OCI-LY1 (cell line): Measurements from ENCODE around the gene LCP2.
"Not testable (repeated sequence)": the region's sequence is repeated elsewhere in the genome, so short reads cannot be mapped to it uniquely, and the experiment has no call there.

Experiments
- H2AFZ ChIP-seq: fragments of 200-600 bp; sonication (generic), shearing (Covaris generic); 2 replicates; pipeline ENCODE4 v1.6.0; 2014; ENCODE audit warnings: antibody characterized with exemption, mild to moderate bottlenecking, low read length
- H3F3A ChIP-seq: fragments of 200-600 bp; sonication (generic), shearing (Covaris generic); 2 replicates; pipeline ENCODE4 v1.6.0; 2014; ENCODE audit warnings: mild to moderate bottlenecking, antibody characterized with exemption, low read length, moderate library complexity; ENCODE audit not compliant: insufficient read depth
- H3K27ac ChIP-seq: fragments of 200-600 bp; sonication (generic); 2 replicates; pipeline ENCODE4 v1.5.1; 2014; ENCODE audit warnings: low read length, mixed run types, mild to moderate bottlenecking, low read depth; ENCODE audit not compliant: poor library complexity, severe bottlenecking
- H3K27me3 ChIP-seq: fragments of 200-600 bp; sonication (generic); 2 replicates; pipeline ENCODE4 v1.6.0; 2014; ENCODE audit warnings: antibody characterized with exemption, mild to moderate bottlenecking, low read length, moderate library complexity; ENCODE audit not compliant: insufficient read depth
- H3K36me3 ChIP-seq: fragments of 200-600 bp; sonication (generic); 2 replicates; pipeline ENCODE4 v1.6.1; 2014; ENCODE audit warnings: mild to moderate bottlenecking, antibody characterized with exemption, low read length, moderate library complexity, mixed read lengths; ENCODE audit not compliant: insufficient read depth
- H3K4me1 ChIP-seq: fragments of 200-600 bp; sonication (generic); 2 replicates; pipeline ENCODE4 v1.5.1; 2014; ENCODE audit warnings: mild to moderate bottlenecking, low read length, moderate library complexity; ENCODE audit not compliant: insufficient read depth, severe bottlenecking
- H3K4me2 ChIP-seq: fragments of 200-600 bp; sonication (generic), shearing (Covaris generic); 2 replicates; pipeline ENCODE4 v1.6.1; 2014; ENCODE audit warnings: low read length
- H3K4me3 ChIP-seq: fragments of 200-600 bp; sonication (generic); 2 replicates; pipeline ENCODE4 v1.5.1; 2014; ENCODE audit warnings: low read length, low read depth, mild to moderate bottlenecking, mixed read lengths; ENCODE audit not compliant: poor library complexity, severe bottlenecking
- H3K79me2 ChIP-seq: fragments of 200-600 bp; shearing (Covaris generic); 2 replicates; pipeline ENCODE4 v1.6.1; 2016; ENCODE audit warnings: mixed run types, low read length, mixed read lengths; ENCODE audit not compliant: insufficient read depth
- H3K9ac ChIP-seq: fragments of 200-600 bp; sonication (generic), shearing (Covaris generic); 2 replicates; pipeline ENCODE4 v1.6.1; 2014; ENCODE audit warnings: mild to moderate bottlenecking, low read length, mixed read lengths
- H3K9me2 ChIP-seq: fragments of 200-600 bp; sonication (generic), shearing (Covaris generic); 2 replicates; pipeline ENCODE4 v1.6.1; 2014; ENCODE audit warnings: low read depth, mild to moderate bottlenecking, low read length, mixed read lengths
- H3K9me3 ChIP-seq: fragments of 200-600 bp; shearing (Covaris generic); 2 replicates; pipeline ENCODE4 v1.6.1; 2014; ENCODE audit warnings: low read length, mixed read lengths
- H4K20me1 ChIP-seq: fragments of 200-600 bp; sonication (generic), shearing (Covaris generic); 2 replicates; pipeline ENCODE4 v1.6.0; 2016; ENCODE audit warnings: mild to moderate bottlenecking, low read length; ENCODE audit not compliant: insufficient read depth
- EZH2 ChIP-seq: fragments of 200-600 bp; sonication (generic), shearing (Covaris generic); IDR thresholded peaks from 2 replicates; pipeline ENCODE4 v1.8.0; 2017; ENCODE audit warnings: borderline replicate concordance, mixed run types, mild to moderate bottlenecking, antibody characterized with exemption, low read length, moderate library complexity, mixed read lengths
- TF ChIP-seq, protein P1 (sequence below): fragments of 200-600 bp; sonication (generic), shearing (Covaris generic); IDR thresholded peaks from 2 replicates; pipeline ENCODE4 v1.5.1; 2017; ENCODE audit warnings: mild to moderate bottlenecking, antibody characterized with exemption, low read length, moderate library complexity, mixed read lengths

Gene LCP2

DNA sequence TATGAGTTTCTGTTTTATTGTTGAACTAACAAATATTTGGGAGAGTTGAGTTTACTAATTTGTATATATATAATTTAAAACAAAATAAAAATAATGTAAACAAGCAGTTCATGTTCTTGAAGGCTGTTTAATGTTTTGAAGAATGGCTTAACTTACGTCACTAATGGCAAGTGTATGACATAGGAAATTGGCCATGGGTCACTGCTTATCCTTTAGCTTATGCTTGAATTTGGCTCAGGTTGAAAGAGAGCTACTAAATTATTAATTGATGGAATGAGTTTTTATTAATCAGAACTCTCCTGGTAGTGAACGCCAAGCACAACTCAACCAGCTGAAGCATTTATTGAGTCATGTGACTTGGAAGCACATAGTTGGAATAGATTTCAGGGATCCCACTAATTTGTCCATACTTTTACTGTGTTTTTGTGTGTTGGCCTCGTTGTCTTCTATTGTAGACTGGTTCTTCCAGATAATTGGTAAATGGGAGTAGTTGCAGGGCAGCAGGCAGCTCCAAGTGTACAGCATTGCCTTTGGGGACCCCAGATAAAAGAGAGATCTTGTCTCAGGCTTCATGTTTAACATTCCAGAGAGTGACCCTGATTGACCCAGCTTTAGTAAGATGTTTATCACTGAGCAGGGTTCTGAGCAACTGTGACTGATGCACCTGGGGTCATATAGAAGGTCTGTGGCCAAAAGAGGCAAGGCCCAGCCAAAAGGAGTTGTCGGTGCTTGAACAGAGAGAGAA, 51.3 kb downstream of the LCP2 start:
- H3K27ac ChIP-seq = no peak overlapping the region
- H2AFZ ChIP-seq = no peak overlapping the region
- no peaks in the 10 kb centered on the region for H3K9me3 ChIP-seq
- H3K27me3 ChIP-seq = no peaks in the 10 kb centered on the region
- H3K4me2 ChIP-seq = no peak overlapping the region
- no peak overlapping the region for H3K4me3 ChIP-seq
- TF ChIP-seq, protein P1, sequence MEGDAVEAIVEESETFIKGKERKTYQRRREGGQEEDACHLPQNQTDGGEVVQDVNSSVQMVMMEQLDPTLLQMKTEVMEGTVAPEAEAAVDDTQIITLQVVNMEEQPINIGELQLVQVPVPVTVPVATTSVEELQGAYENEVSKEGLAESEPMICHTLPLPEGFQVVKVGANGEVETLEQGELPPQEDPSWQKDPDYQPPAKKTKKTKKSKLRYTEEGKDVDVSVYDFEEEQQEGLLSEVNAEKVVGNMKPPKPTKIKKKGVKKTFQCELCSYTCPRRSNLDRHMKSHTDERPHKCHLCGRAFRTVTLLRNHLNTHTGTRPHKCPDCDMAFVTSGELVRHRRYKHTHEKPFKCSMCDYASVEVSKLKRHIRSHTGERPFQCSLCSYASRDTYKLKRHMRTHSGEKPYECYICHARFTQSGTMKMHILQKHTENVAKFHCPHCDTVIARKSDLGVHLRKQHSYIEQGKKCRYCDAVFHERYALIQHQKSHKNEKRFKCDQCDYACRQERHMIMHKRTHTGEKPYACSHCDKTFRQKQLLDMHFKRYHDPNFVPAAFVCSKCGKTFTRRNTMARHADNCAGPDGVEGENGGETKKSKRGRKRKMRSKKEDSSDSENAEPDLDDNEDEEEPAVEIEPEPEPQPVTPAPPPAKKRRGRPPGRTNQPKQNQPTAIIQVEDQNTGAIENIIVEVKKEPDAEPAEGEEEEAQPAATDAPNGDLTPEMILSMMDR = no peak
- no peak for TF ChIP-seq EZH2
- H3K79me2 ChIP-seq = no peaks in the 10 kb centered on the region
- no peaks in the 10 kb centered on the region for H3K36me3 ChIP-seq
- H3F3A ChIP-seq = no peaks in the 10 kb centered on the region
- no peak overlapping the region for H3K9ac ChIP-seq
- H3K4me1 ChIP-seq = no peaks in the 10 kb centered on the region
- no peaks in the 10 kb centered on the region for H3K9me2 ChIP-seq
- no peaks in the 10 kb centered on the region for H4K20me1 ChIP-seq

DNA sequence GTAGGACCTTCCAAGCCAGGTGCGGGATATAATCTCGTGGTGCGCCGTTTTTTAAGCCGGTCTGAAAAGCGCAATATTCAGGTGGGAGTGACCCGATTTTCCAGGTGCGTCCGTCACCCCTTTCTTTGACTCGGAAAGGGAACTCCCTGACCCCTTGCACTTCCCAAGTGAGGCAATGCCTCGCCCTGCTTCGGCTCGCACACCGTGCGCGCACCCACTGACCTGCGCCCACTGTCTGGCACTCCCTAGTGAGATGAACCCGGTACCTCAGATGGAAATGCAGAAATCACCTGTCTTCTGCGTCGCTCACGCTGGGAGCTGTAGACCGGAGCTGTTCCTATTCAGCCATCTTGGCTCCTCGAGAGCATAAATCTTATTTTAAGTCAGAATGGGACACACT, 52.1 kb downstream of the LCP2 start:
- not testable (repeated sequence) for H3K79me2 ChIP-seq, H3K27me3 ChIP-seq, H3K9me2 ChIP-seq, H3K4me1 ChIP-seq, H3K36me3 ChIP-seq, H3K4me3 ChIP-seq, H3K27ac ChIP-seq, H3K9ac ChIP-seq, H4K20me1 ChIP-seq, H2AFZ ChIP-seq, H3K4me2 ChIP-seq, H3F3A ChIP-seq, H3K9me3 ChIP-seq

DNA sequence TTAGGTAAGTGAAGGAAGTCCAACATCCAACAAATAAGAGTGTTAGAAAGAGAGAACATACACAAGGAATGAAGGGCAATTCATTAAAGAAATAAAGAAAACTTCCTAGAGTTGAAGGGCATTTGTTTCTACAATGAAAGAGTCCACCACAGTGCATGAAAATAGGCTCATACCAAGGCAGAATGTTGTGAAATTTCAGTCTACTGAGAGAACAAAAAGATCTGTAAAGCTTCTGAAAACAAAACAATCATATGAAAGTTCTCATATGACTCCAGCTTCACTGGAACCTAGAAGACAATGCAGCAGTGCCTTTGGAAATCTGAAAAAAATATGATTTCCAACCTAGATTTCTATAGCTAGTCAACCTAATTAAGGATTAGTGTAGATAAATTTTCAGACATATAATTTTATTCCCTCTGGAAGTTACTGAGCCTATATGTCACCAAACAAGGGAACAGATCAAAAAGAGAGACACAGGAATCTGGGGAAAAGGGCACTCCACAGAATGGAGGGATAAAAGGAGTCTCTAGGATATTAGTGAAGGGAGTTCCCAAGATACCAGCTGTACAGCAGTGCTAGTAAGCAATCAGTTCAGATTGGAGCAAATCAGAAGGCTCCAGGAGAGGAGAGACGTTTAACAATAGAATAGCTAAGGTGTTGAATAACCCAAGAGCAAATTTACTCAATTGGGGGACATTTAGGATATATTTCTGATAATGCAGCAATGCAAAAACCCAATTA, 59.0 kb downstream of the LCP2 start:
- Histone ChIP-seq H3K4me3 (no peak overlapping the region), H3K36me3 (no peaks in the 10 kb centered on the region), H3K9ac (no peak overlapping the region), H3K27me3 (no peaks in the 10 kb centered on the region), H3K4me1 (no peaks in the 10 kb centered on the region), H3K4me2 (no peak overlapping the region), H3K79me2 (no peaks in the 10 kb centered on the region), H2AFZ (no peak overlapping the region), H3F3A (no peaks in the 10 kb centered on the region), H3K9me3 (no peaks in the 10 kb centered on the region), H3K9me2 (no peaks in the 10 kb centered on the region), H3K27ac (no peak overlapping the region), H4K20me1 (no peaks in the 10 kb centered on the region)
- TF ChIP-seq EZH2 = no peak
- TF ChIP-seq, protein P1 = no peak
